DOHH2 (cell line): ENCODE measurements around the gene SUGCT.
"Not testable (repeated sequence)": the region's sequence is repeated elsewhere in the genome, so short reads cannot be mapped to it uniquely, and the experiment has no call there.

Source experiments
- H3F3A ChIP-seq: fragments of 200-600 bp; sonication (generic), shearing (Covaris generic); 2 replicates; pipeline ENCODE4 v1.6.0; 2016; ENCODE audit warnings: antibody characterized with exemption, mild to moderate bottlenecking; ENCODE audit not compliant: control insufficient read depth, insufficient read depth
- H3K27ac ChIP-seq: fragments of 200-600 bp; sonication (generic); 2 replicates; pipeline ENCODE4 v1.5.1; 2014; ENCODE audit warnings: low read depth, mild to moderate bottlenecking, low read length, moderate library complexity
- H3K27me3 ChIP-seq: fragments of 200-600 bp; sonication (generic); 2 replicates; pipeline ENCODE4 v1.6.1; 2014; ENCODE audit warnings: mild to moderate bottlenecking, low read length, mixed read lengths; ENCODE audit not compliant: control insufficient read depth
- H3K36me3 ChIP-seq: fragments of 200-600 bp; sonication (generic); 2 replicates; pipeline ENCODE4 v1.6.1; 2014; ENCODE audit warnings: mild to moderate bottlenecking, low read length, moderate library complexity, mixed read lengths; ENCODE audit not compliant: control insufficient read depth
- H3K4me1 ChIP-seq: fragments of 200-600 bp; sonication (generic); 2 replicates; pipeline ENCODE4 v1.6.1; 2014; ENCODE audit warnings: mild to moderate bottlenecking, low read length, mixed read lengths; ENCODE audit not compliant: control insufficient read depth
- H3K4me2 ChIP-seq: fragments of 200-600 bp; sonication (generic); 2 replicates; pipeline ENCODE4 v1.6.0; 2014; ENCODE audit warnings: mild to moderate bottlenecking, low read length, moderate library complexity
- H3K4me3 ChIP-seq: fragments of 200-600 bp; sonication (generic); 2 replicates; pipeline ENCODE4 v1.5.1; 2014; ENCODE audit warnings: mild to moderate bottlenecking, low read length, mixed read lengths
- H3K79me2 ChIP-seq: fragments of 200-600 bp; sonication (generic); 2 replicates; pipeline ENCODE4 v1.6.1; 2014; ENCODE audit warnings: mild to moderate bottlenecking, low read length, mixed read lengths; ENCODE audit not compliant: control insufficient read depth
- H3K9me2 ChIP-seq: fragments of 200-600 bp; sonication (generic); replicated peaks from 2 replicates; pipeline ENCODE4 v1.6.1; 2014; ENCODE audit warnings: mild to moderate bottlenecking, low read length, mixed read lengths; ENCODE audit not compliant: control insufficient read depth
- H3K9me3 ChIP-seq: fragments of 200-600 bp; sonication (generic); 2 replicates; pipeline ENCODE4 v1.6.1; 2014; ENCODE audit warnings: antibody characterized with exemption, low read length, mixed read lengths; ENCODE audit not compliant: control insufficient read depth, insufficient read depth
- H4K20me1 ChIP-seq: fragments of 200-600 bp; sonication (generic); 2 replicates; pipeline ENCODE4 v1.6.0; 2014; ENCODE audit warnings: low read depth, mild to moderate bottlenecking, antibody characterized with exemption, low read length, moderate library complexity; ENCODE audit not compliant: control insufficient read depth, insufficient read depth
- EZH2phosphoT487 ChIP-seq: fragments of 200-600 bp; sonication (generic); IDR thresholded peaks from 2 replicates; pipeline ENCODE4 v1.6.1; 2017; ENCODE audit warnings: borderline replicate concordance, mild to moderate bottlenecking, antibody characterized with exemption, low read length, moderate library complexity, mixed read lengths
- TF ChIP-seq, protein P1 (sequence below): fragments of 200-600 bp; sonication (generic); IDR thresholded peaks from one replicate; pipeline ENCODE4 v1.5.1; 2014; ENCODE audit warnings: antibody characterized with exemption, mild to moderate bottlenecking, low read depth, low read length; ENCODE audit not compliant: poor library complexity, severe bottlenecking

The SUGCT gene

GRCh38 chr7:40102897-40103296, 31.9 kb upstream of the SUGCT start:
- Histone ChIP-seq H3K9me3 (no peaks in the 10 kb centered on the region), H3K4me3 (no peak overlapping the region), H3K79me2 (no peaks in the 10 kb centered on the region), H4K20me1 (no peaks in the 10 kb centered on the region), H3K4me2 (no peak overlapping the region), H3F3A (peaks cover 4% of the 10 kb centered on the region; the same call in 1 of the 2 replicates), H3K9me2 (no peaks in the 10 kb centered on the region), H3K36me3 (no peaks in the 10 kb centered on the region), H3K4me1 (no peaks in the 10 kb centered on the region), H3K27ac (no peak overlapping the region), H3K27me3 (no peaks in the 10 kb centered on the region)
- TF ChIP-seq, protein P1, sequence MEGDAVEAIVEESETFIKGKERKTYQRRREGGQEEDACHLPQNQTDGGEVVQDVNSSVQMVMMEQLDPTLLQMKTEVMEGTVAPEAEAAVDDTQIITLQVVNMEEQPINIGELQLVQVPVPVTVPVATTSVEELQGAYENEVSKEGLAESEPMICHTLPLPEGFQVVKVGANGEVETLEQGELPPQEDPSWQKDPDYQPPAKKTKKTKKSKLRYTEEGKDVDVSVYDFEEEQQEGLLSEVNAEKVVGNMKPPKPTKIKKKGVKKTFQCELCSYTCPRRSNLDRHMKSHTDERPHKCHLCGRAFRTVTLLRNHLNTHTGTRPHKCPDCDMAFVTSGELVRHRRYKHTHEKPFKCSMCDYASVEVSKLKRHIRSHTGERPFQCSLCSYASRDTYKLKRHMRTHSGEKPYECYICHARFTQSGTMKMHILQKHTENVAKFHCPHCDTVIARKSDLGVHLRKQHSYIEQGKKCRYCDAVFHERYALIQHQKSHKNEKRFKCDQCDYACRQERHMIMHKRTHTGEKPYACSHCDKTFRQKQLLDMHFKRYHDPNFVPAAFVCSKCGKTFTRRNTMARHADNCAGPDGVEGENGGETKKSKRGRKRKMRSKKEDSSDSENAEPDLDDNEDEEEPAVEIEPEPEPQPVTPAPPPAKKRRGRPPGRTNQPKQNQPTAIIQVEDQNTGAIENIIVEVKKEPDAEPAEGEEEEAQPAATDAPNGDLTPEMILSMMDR = no peak
- TF ChIP-seq EZH2phosphoT487 = no peak

GRCh38 chr7:40105879-40106473, 28.8 kb upstream of the SUGCT start:
- H3K9me2 ChIP-seq = no peaks in the 10 kb centered on the region
- H3K9me3 ChIP-seq = no peaks in the 10 kb centered on the region
- H3K36me3 ChIP-seq = no peaks in the 10 kb centered on the region
- TF ChIP-seq, protein P1 = no peak
- no peak for TF ChIP-seq EZH2phosphoT487
- no peaks in the 10 kb centered on the region for H4K20me1 ChIP-seq
- H3K4me2 ChIP-seq = no peak overlapping the region
- H3K27ac ChIP-seq = no peak overlapping the region
- H3K4me1 ChIP-seq = no peaks in the 10 kb centered on the region
- H3K27me3 ChIP-seq = no peaks in the 10 kb centered on the region
- no peak overlapping the region for H3K4me3 ChIP-seq
- H3F3A ChIP-seq = peaks cover 4% of the 10 kb centered on the region; the same call in 1 of the 2 replicates
- no peaks in the 10 kb centered on the region for H3K79me2 ChIP-seq

DNA sequence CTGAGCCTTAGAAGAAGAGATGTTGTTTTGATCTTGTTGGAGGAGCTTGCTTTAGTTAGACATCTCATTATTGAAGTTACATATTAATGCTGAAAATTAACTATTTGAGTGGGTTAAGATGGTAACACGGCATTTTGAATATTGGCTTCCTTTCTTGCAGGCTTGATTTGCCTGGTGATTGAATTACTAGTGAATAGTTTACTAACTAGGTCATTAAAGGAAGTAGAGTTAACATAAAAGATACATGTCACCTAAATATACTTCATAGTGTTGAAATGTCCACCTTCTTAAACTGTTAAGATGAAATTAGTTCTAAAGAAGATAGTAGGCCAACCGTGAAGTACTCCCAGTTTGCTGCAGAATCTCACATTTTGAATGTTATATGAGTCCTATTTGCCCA, 18.9 kb upstream of the SUGCT start:
- no peak for TF ChIP-seq EZH2phosphoT487
- TF ChIP-seq, protein P1 = no peak
- H3K4me1 ChIP-seq = no peaks in the 10 kb centered on the region
- H3F3A ChIP-seq = no peaks in the 10 kb centered on the region
- peaks cover 4% of the 10 kb centered on the region; the same call in 1 of the 2 replicates for H3K79me2 ChIP-seq
- no peaks in the 10 kb centered on the region for H3K9me3 ChIP-seq
- H3K9me2 ChIP-seq = no peaks in the 10 kb centered on the region
- no peak overlapping the region for H3K4me3 ChIP-seq
- H3K36me3 ChIP-seq = no peaks in the 10 kb centered on the region
- H3K27me3 ChIP-seq = no peaks in the 10 kb centered on the region
- H3K4me2 ChIP-seq = no peak overlapping the region
- H4K20me1 ChIP-seq = no peaks in the 10 kb centered on the region; the same call in 1 of the 2 replicates
- no peak overlapping the region for H3K27ac ChIP-seq

GRCh38 chr7:40117199-40117598, 17.6 kb upstream of the SUGCT start:
- H3K79me2 ChIP-seq, H3K27me3 ChIP-seq, H3K4me3 ChIP-seq, H3K9me2 ChIP-seq, H3F3A ChIP-seq, H3K27ac ChIP-seq, H3K36me3 ChIP-seq, H4K20me1 ChIP-seq, H3K4me1 ChIP-seq, H3K4me2 ChIP-seq, H3K9me3 ChIP-seq: not testable (repeated sequence)

GRCh38 chr7:40118201-40118600, 16.6 kb upstream of the SUGCT start:
- H3K4me2 ChIP-seq, H3K9me3 ChIP-seq, H3K9me2 ChIP-seq, H3K4me3 ChIP-seq, H3K27ac ChIP-seq, H4K20me1 ChIP-seq, H3K4me1 ChIP-seq, H3K36me3 ChIP-seq, H3K79me2 ChIP-seq, H3F3A ChIP-seq, H3K27me3 ChIP-seq: not testable (repeated sequence)
